Nephron progenitor cell (in vitro differentiated cells): ENCODE measurements around the gene CCL25.

Experiments used
- DNase-seq: peaks from one replicate; pipeline ENCODE4 v3.0.0; 2021
- H3K27ac Mint-ChIP-seq: 2 replicates; pipeline ENCODE4 v1.8.0; 2021; ENCODE audit warnings: mild to moderate bottlenecking, moderate library complexity, mixed read lengths
- H3K27me3 Mint-ChIP-seq: 2 replicates; pipeline ENCODE4 v1.8.0; 2021; ENCODE audit warnings: mild to moderate bottlenecking, low read depth, mixed read lengths; ENCODE audit not compliant: poor library complexity
- H3K36me3 Mint-ChIP-seq: 2 replicates; pipeline ENCODE4 v1.8.0; 2021; ENCODE audit warnings: low read depth, mixed read lengths
- H3K4me1 Mint-ChIP-seq: 2 replicates; pipeline ENCODE4 v1.8.0; 2021; ENCODE audit warnings: mixed read lengths
- H3K4me3 Mint-ChIP-seq: 2 replicates; pipeline ENCODE4 v1.8.0; 2021; ENCODE audit warnings: mild to moderate bottlenecking, moderate library complexity, mixed read lengths
- H3K9me3 Mint-ChIP-seq: 2 replicates; pipeline ENCODE4 v1.8.0; 2021; ENCODE audit warnings: mild to moderate bottlenecking, moderate library complexity, mixed read lengths
- TF ChIP-seq, protein P1 (sequence below): fragments of 200-600 bp; sonication (generic); IDR thresholded peaks from 2 replicates; pipeline ENCODE4 v1.5.0; 2021; ENCODE audit warnings: antibody characterized with exemption

The CCL25 gene

DNA sequence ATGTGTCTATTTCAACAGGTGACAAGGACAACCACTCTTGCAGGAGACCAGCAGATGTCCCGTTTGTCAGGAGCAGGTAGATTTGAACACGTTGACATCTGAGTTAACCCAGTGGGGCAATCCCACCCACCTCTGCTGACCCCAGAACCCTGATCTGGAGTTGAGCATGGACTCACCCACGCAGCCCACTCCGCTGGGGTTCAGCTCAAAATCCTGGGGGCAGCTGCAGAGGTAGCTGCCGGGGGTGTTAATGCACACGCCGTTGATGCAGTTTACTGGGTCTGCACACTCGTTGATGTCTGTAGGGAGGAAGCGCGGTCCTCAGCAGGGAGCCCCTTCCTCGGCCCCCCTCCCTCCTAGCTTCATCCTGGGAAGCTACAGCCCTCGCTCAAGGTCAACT is 56.9 kb downstream of the CCL25 start:
- no peak overlapping the region for H3K4me3 Mint-ChIP-seq
- peak overlapping the region; percentile 68 for H3K27ac Mint-ChIP-seq
- H3K36me3 Mint-ChIP-seq = peaks cover 26% of the 10 kb centered on the region
- TF ChIP-seq, protein P1, sequence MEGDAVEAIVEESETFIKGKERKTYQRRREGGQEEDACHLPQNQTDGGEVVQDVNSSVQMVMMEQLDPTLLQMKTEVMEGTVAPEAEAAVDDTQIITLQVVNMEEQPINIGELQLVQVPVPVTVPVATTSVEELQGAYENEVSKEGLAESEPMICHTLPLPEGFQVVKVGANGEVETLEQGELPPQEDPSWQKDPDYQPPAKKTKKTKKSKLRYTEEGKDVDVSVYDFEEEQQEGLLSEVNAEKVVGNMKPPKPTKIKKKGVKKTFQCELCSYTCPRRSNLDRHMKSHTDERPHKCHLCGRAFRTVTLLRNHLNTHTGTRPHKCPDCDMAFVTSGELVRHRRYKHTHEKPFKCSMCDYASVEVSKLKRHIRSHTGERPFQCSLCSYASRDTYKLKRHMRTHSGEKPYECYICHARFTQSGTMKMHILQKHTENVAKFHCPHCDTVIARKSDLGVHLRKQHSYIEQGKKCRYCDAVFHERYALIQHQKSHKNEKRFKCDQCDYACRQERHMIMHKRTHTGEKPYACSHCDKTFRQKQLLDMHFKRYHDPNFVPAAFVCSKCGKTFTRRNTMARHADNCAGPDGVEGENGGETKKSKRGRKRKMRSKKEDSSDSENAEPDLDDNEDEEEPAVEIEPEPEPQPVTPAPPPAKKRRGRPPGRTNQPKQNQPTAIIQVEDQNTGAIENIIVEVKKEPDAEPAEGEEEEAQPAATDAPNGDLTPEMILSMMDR = no peak
- DNase-seq = no peak
- no peaks in the 10 kb centered on the region for H3K27me3 Mint-ChIP-seq
- no peaks in the 10 kb centered on the region for H3K9me3 Mint-ChIP-seq
- no peaks in the 10 kb centered on the region for H3K4me1 Mint-ChIP-seq

GRCh38 chr19:8109890-8110662 is 57.5 kb downstream of the CCL25 start:
- Mint-ChIP-seq H3K36me3 (peaks cover 20% of the 10 kb centered on the region), H3K27ac (no peak overlapping the region), H3K4me3 (no peak overlapping the region), H3K9me3 (no peaks in the 10 kb centered on the region), H3K4me1 (no peaks in the 10 kb centered on the region), H3K27me3 (no peaks in the 10 kb centered on the region)
- TF ChIP-seq, protein P1 = no peak
- no peak for DNase-seq

GRCh38 chr19:8110931-8111330 is 58.4 kb downstream of the CCL25 start:
- no peaks in the 10 kb centered on the region for H3K4me1 Mint-ChIP-seq

GRCh38 chr19:8111376-8111775 is 58.8 kb downstream of the CCL25 start:
- Mint-ChIP-seq H3K4me1 (no peaks in the 10 kb centered on the region), H3K27me3 (no peaks in the 10 kb centered on the region), H3K27ac (no peak overlapping the region), H3K36me3 (peaks cover 21% of the 10 kb centered on the region), H3K9me3 (no peaks in the 10 kb centered on the region), H3K4me3 (no peak overlapping the region)
- no peak for DNase-seq
- TF ChIP-seq, protein P1 = no peak

More at GRCh38 chr19:8110931-8111330, 58.4 kb downstream of the CCL25 start:
- Mint-ChIP-seq H3K9me3 (no peaks in the 10 kb centered on the region), H3K27ac (no peak overlapping the region), H3K4me3 (no peak overlapping the region), H3K27me3 (no peaks in the 10 kb centered on the region), H3K36me3 (peaks cover 17% of the 10 kb centered on the region)
- TF ChIP-seq, protein P1 = no peak
- no peak for DNase-seq
